Ascending aorta (tissue), 2 donors: ENCODE results near the gene AKT1S1. TPM values are rescaled to one million over a fixed set of nuclear protein-coding genes. Genes with fewer than 3 reads are reported as not detected.

ENCODE experiments used
- DNase-seq, 2 donors: peaks; one replicate each; pipeline ENCODE4 v3.0.0-alpha.2; 2019; ENCODE audit warnings: low spot score in 2 of 2
- H3K27ac ChIP-seq, 2 donors: fragments of 200-600 bp; sonication (generic); one replicate each; pipeline ENCODE4 v1.5.1; 2016 to 2017; ENCODE audit warnings: mild to moderate bottlenecking in 1 of 2
- H3K27me3 ChIP-seq: fragments of 200-600 bp; sonication (generic); one replicate; pipeline ENCODE4 v1.5.1; 2017
- H3K36me3 ChIP-seq, 2 donors: fragments of 200-600 bp; sonication (generic); one replicate each; pipeline ENCODE4 v1.5.1; 2016
- H3K4me1 ChIP-seq, 2 donors: fragments of 200-600 bp; sonication (generic); one replicate each; pipeline ENCODE4 v1.5.1; 2016 to 2017; ENCODE audit warnings: mild to moderate bottlenecking in 1 of 2
- H3K4me3 ChIP-seq, 2 donors: fragments of 200-600 bp; sonication (generic); one replicate each; pipeline ENCODE4 v1.5.1; 2016 to 2017; ENCODE audit warnings: mild to moderate bottlenecking in 1 of 2
- H3K9me3 ChIP-seq, 2 donors: fragments of 200-600 bp; sonication (generic); one replicate each; pipeline ENCODE4 v1.5.1; 2016
- CTCF ChIP-seq, 3 experiments: fragments of 200-600 bp in 2 of 3; fragments of 450-650 bp in 1 of 3; sonication (generic) in 2 of 3; IDR thresholded peaks; one replicate each; pipeline ENCODE4 v1.5.1; 2016 to 2019; ENCODE audit warnings: antibody characterized with exemption in 3 of 3, mild to moderate bottlenecking in 1 of 3, moderate library complexity in 1 of 3
- intact Hi-C: fragments of 100-400 bp; cut with DNase I; formaldehyde crosslinking; loops from one replicate; pipeline ENCODE4 v1.15.1; 2023
- total RNA-seq: library from RNA; depleted of rRNA; stranded (reverse); fragments of >200 nt; gene quantifications from one replicate; pipeline ENCODE4 v1.1.0, GENCODE V29; 2016

AKT1S1 gene
- total RNA-seq, 1 donor from 2014 or later: 12.8 TPM

GRCh38 chr19:49923055-49924003, 46.2 kb upstream of the AKT1S1 start:
- H3K4me3 ChIP-seq: no peak overlapping the region
- no peak for DNase-seq
- no peak for TF ChIP-seq CTCF (IDR thresholded peaks at IDR 0.05)
- peaks cover 3 to 13% of the 10 kb centered on the region in 2 donors for H3K4me1 ChIP-seq
- peaks cover 15 to 52% of the 10 kb centered on the region in 2 donors for H3K36me3 ChIP-seq
- H3K27ac ChIP-seq: no peak overlapping the region
- H3K9me3 ChIP-seq: no peaks in the 10 kb centered on the region
- intact Hi-C loops: no loop called here
- no peaks in the 10 kb centered on the region for H3K27me3 ChIP-seq

- H3K4me3 ChIP-seq: no peak overlapping the region
- intact Hi-C loops: no loop called here
- H3K27ac ChIP-seq: no peak overlapping the region
- no peaks in the 10 kb centered on the region for H3K27me3 ChIP-seq
- H3K4me1 ChIP-seq: peaks cover 0 to 2% of the 10 kb centered on the region in 2 donors
- H3K36me3 ChIP-seq: peaks cover 16 to 58% of the 10 kb centered on the region in 2 donors
- H3K9me3 ChIP-seq: no peaks in the 10 kb centered on the region
- DNase-seq: no peak
- no peak for TF ChIP-seq CTCF (IDR thresholded peaks at IDR 0.05)
Measured at GRCh38 chr19:49921871-49922795, 45.0 kb upstream of the AKT1S1 start.

- no peak for TF ChIP-seq CTCF (IDR thresholded peaks at IDR 0.05)
- Histone ChIP-seq H3K4me1 (no peaks in the 10 kb centered on the region), H3K27me3 (no peaks in the 10 kb centered on the region), H3K36me3 (peaks cover 21 to 64% of the 10 kb centered on the region in 2 donors), H3K4me3 (no peak overlapping the region), H3K27ac (no peak overlapping the region), H3K9me3 (no peaks in the 10 kb centered on the region)
- DNase-seq: no peak
- intact Hi-C loops: no loop called here
Measured at GRCh38 chr19:49920624-49921363, 43.6 kb upstream of the AKT1S1 start.

- H3K4me1 ChIP-seq: no peaks in the 10 kb centered on the region
- H3K4me3 ChIP-seq: no peak overlapping the region
- no peaks in the 10 kb centered on the region for H3K9me3 ChIP-seq
- peaks cover 10 to 61% of the 10 kb centered on the region in 2 donors for H3K36me3 ChIP-seq
- H3K27ac ChIP-seq: no peak overlapping the region
- H3K27me3 ChIP-seq: no peaks in the 10 kb centered on the region
- no peak for TF ChIP-seq CTCF (IDR thresholded peaks at IDR 0.05)
- intact Hi-C loops: no loop called here
- DNase-seq: no peak
Measured at GRCh38 chr19:49918089-49918488, 40.9 kb upstream of the AKT1S1 start.
